Measurements from ENCODE around the gene SELENBP1. TPM values are rescaled to one million over a fixed set of nuclear protein-coding genes. Genes with fewer than 3 reads are reported as not detected.

The SELENBP1 gene
- total and polyA plus RNA-seq, 9 of the 15 experiments (the other 6 are each of a cell fraction or from before 2014, with no cell fraction given) = 25.8 to 81.2 (median 47.1) TPM

DNA sequence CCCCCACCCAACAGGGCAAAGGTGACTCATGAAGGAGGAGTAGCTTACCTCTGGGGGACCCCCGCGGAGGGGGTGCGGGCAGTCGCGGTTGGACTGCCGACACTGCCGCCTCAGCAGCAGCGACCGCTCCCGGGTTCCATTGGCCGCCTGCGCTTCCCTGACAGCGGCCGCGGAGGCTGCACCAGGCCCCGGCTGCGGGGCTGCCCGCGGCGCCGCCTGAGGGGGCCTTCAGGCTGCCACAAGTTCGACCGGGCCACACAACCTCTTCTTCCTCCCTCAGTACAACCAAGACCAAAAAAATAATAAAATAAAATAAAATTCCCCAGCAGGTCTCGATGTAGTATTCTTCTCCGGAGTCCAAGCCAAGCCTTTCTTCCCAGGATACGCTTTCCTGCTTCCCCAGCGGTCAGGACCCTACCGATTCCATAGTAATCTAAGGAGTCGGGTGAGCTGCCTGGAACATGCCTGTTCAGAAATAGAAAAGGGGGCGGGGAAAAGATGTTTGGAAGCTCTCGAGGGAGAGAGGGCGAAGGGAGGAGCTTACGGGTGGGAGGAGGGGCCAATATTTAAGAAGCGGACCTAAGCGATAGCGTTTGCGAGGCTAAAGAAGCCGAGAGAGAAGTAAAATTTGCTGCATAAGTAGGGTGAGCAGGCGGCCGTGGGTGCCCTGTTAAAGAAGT, 45.1 kb downstream of the SELENBP1 start, which contains the start of gene PI4KB (continued):
- TF ChIP-seq XRCC4 (IDR thresholded peaks at IDR 0.05; ENCODE audit: extremely low read depth, insufficient read depth, insufficient read length) = no peak
- TF ChIP-seq, protein P1, sequence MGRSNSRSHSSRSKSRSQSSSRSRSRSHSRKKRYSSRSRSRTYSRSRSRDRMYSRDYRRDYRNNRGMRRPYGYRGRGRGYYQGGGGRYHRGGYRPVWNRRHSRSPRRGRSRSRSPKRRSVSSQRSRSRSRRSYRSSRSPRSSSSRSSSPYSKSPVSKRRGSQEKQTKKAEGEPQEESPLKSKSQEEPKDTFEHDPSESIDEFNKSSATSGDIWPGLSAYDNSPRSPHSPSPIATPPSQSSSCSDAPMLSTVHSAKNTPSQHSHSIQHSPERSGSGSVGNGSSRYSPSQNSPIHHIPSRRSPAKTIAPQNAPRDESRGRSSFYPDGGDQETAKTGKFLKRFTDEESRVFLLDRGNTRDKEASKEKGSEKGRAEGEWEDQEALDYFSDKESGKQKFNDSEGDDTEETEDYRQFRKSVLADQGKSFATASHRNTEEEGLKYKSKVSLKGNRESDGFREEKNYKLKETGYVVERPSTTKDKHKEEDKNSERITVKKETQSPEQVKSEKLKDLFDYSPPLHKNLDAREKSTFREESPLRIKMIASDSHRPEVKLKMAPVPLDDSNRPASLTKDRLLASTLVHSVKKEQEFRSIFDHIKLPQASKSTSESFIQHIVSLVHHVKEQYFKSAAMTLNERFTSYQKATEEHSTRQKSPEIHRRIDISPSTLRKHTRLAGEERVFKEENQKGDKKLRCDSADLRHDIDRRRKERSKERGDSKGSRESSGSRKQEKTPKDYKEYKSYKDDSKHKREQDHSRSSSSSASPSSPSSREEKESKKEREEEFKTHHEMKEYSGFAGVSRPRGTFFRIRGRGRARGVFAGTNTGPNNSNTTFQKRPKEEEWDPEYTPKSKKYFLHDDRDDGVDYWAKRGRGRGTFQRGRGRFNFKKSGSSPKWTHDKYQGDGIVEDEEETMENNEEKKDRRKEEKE (IDR thresholded peaks at IDR 0.05; ENCODE audit: borderline replicate concordance in 1 of 2, control insufficient read depth in 1 of 2, low read depth in 2 of 2, low read length in 1 of 2) = no peak
- TF ChIP-seq TRIM28 (IDR thresholded peaks at IDR 0.05) = no peak
- no peak for TF ChIP-seq CHAMP1 (IDR thresholded peaks at IDR 0.05)
- TF ChIP-seq HOXB6 (CRISPR knock-in tag; IDR thresholded peaks at IDR 0.05; ENCODE audit: borderline replicate concordance) = no peak
- no peak for TF ChIP-seq ILF3 (IDR thresholded peaks at IDR 0.05; ENCODE audit: borderline replicate concordance)
- TF ChIP-seq TCF7L2 (IDR thresholded peaks at IDR 0.05; ENCODE audit: low read depth, low read length) = no peak
- TF ChIP-seq, protein P2, sequence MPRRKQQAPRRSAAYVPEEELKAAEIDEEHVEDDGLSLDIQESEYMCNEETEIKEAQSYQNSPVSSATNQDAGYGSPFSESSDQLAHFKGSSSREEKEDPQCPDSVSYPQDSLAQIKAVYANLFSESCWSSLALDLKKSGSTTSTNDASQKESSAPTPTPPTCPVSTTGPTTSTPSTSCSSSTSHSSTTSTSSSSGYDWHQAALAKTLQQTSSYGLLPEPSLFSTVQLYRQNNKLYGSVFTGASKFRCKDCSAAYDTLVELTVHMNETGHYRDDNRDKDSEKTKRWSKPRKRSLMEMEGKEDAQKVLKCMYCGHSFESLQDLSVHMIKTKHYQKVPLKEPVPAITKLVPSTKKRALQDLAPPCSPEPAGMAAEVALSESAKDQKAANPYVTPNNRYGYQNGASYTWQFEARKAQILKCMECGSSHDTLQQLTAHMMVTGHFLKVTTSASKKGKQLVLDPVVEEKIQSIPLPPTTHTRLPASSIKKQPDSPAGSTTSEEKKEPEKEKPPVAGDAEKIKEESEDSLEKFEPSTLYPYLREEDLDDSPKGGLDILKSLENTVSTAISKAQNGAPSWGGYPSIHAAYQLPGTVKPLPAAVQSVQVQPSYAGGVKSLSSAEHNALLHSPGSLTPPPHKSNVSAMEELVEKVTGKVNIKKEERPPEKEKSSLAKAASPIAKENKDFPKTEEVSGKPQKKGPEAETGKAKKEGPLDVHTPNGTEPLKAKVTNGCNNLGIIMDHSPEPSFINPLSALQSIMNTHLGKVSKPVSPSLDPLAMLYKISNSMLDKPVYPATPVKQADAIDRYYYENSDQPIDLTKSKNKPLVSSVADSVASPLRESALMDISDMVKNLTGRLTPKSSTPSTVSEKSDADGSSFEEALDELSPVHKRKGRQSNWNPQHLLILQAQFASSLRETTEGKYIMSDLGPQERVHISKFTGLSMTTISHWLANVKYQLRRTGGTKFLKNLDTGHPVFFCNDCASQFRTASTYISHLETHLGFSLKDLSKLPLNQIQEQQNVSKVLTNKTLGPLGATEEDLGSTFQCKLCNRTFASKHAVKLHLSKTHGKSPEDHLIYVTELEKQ (CRISPR knock-in tag; IDR thresholded peaks at IDR 0.05) = no peak
- TF ChIP-seq ELF2 (CRISPR knock-in tag; IDR thresholded peaks at IDR 0.05) = no peak
- TF ChIP-seq, protein P3, sequence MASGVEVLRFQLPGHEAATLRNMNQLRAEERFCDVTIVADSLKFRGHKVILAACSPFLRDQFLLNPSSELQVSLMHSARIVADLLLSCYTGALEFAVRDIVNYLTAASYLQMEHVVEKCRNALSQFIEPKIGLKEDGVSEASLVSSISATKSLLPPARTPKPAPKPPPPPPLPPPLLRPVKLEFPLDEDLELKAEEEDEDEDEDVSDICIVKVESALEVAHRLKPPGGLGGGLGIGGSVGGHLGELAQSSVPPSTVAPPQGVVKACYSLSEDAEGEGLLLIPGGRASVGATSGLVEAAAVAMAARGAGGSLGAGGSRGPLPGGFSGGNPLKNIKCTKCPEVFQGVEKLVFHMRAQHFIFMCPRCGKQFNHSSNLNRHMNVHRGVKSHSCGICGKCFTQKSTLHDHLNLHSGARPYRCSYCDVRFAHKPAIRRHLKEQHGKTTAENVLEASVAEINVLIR (CRISPR knock-in tag; IDR thresholded peaks at IDR 0.05) = no peak
- no peak for TF ChIP-seq POLR3A (IDR thresholded peaks at IDR 0.05; ENCODE audit: borderline replicate concordance, extremely low read depth, insufficient read depth, insufficient read length)
- no peak for TF ChIP-seq ZBTB17 (CRISPR knock-in tag; IDR thresholded peaks at IDR 0.05)
- TF ChIP-seq, protein P4, sequence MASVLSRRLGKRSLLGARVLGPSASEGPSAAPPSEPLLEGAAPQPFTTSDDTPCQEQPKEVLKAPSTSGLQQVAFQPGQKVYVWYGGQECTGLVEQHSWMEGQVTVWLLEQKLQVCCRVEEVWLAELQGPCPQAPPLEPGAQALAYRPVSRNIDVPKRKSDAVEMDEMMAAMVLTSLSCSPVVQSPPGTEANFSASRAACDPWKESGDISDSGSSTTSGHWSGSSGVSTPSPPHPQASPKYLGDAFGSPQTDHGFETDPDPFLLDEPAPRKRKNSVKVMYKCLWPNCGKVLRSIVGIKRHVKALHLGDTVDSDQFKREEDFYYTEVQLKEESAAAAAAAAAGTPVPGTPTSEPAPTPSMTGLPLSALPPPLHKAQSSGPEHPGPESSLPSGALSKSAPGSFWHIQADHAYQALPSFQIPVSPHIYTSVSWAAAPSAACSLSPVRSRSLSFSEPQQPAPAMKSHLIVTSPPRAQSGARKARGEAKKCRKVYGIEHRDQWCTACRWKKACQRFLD (CRISPR knock-in tag; IDR thresholded peaks at IDR 0.05) = no peak
